CD4-positive, alpha-beta T cell treated with Interleukin-4 for 4 hours (primary cell): ENCODE measurements around the gene TNS1.

Experiments
- DNase-seq: peaks from one replicate; pipeline ENCODE4 v3.0.0-alpha.2; 2020

Gene TNS1

GRCh38 chr2:217997510-217997909 is 5.3 kb downstream of the TNS1 start:
- no peak for DNase-seq

- DNase-seq = no peak
These were observed 6.4 kb downstream of the TNS1 start for GRCh38 chr2:217996361-217996760.

GRCh38 chr2:217995731-217996231 is 7.0 kb downstream of the TNS1 start:
- DNase-seq = no peak

- DNase-seq = no peak
These were observed 8.0 kb downstream of the TNS1 start for GRCh38 chr2:217994776-217995274.

- peak; percentile 14 for DNase-seq
These were observed 8.9 kb downstream of the TNS1 start for GRCh38 chr2:217993817-217994463.

GRCh38 chr2:217993138-217993537 is 9.7 kb downstream of the TNS1 start:
- no peak for DNase-seq

- DNase-seq = no peak
These were observed 10.7 kb downstream of the TNS1 start for GRCh38 chr2:217992061-217992460.

- no peak for DNase-seq
These were observed 11.9 kb downstream of the TNS1 start for GRCh38 chr2:217990791-217991465.

- no peak for DNase-seq
These were observed 12.4 kb downstream of the TNS1 start for GRCh38 chr2:217990389-217990788.

- no peak for DNase-seq
These were observed 13.4 kb downstream of the TNS1 start for GRCh38 chr2:217989221-217989948.

GRCh38 chr2:217988840-217989204 is 14.0 kb downstream of the TNS1 start:
- DNase-seq = no peak

- DNase-seq = peak; percentile 61
These were observed 14.6 kb downstream of the TNS1 start for GRCh38 chr2:217988014-217988839.

GRCh38 chr2:217987391-217987790 is 15.4 kb downstream of the TNS1 start:
- DNase-seq = no peak

- DNase-seq = no peak
These were observed 16.4 kb downstream of the TNS1 start for GRCh38 chr2:217986256-217986961.

GRCh38 chr2:217983276-217984233 is 19.2 kb downstream of the TNS1 start:
- DNase-seq = no peak

GRCh38 chr2:217981971-217982370 is 20.8 kb downstream of the TNS1 start:
- no peak for DNase-seq

GRCh38 chr2:217981084-217981730 is 21.6 kb downstream of the TNS1 start:
- DNase-seq = no peak

- no peak for DNase-seq
These were observed 22.2 kb downstream of the TNS1 start for GRCh38 chr2:217980591-217980990.

- no peak for DNase-seq
These were observed 22.8 kb downstream of the TNS1 start for GRCh38 chr2:217980036-217980435.

- no peak for DNase-seq
These were observed 23.5 kb downstream of the TNS1 start for GRCh38 chr2:217979151-217979811.
